ENCODE data around the gene RAB13.

Gene RAB13

GRCh38 chr1:153932156-153933131 lies 53.7 kb downstream of the RAB13 start:
- H3K4me1 Mint-ChIP-seq, result no peaks in the 10 kb centered on the region
- H3K36me3 Mint-ChIP-seq (ENCODE audit: low read depth), result peaks cover 43% of the 10 kb centered on the region
- H3K27ac Mint-ChIP-seq, result no peak overlapping the region
- H3K27me3 Mint-ChIP-seq (ENCODE audit: low read depth, poor library complexity), result peaks cover under 1% of the 10 kb centered on the region
- TF ChIP-seq CTCF (IDR thresholded peaks at IDR 0.05), result no peak
- H3K9me3 Mint-ChIP-seq, result no peaks in the 10 kb centered on the region
- no peak for DNase-seq
- no peak overlapping the region for H3K4me3 Mint-ChIP-seq
